HG03196 (cell line): Measurements from ENCODE around the gene POLR2L.

Experiments
- ATAC-seq: cut with Tn5 transposase; IDR thresholded peaks from one replicate; pipeline ENCODE4 v1.9.1; 2021; ENCODE audit not compliant: unreplicated experiment

POLR2L gene

GRCh38 chr11:828506-829175 lies 13.7 kb downstream of the POLR2L start:
- no peak for ATAC-seq

DNA sequence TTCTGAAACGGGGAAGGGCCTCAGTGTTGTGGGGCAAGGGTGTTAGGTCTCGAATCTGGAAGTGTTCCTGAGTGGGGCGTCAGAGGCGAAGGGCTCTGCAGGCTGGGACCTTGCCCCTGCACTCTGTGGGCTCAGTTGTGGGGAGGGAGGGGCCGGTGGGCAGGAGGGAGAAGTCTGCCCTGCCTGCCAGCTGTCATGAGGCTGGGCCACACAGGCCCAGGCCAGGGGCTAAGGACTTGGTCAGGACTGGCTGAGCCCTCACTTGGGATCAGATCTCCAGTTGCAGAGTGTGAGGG lies 14.5 kb downstream of the POLR2L start, which contains the start of gene CRACR2B:
TSS of gene CRACR2B (plus strand) at position 23 of the 296 bp plus-strand sequence. CDS start 689 bp downstream, outside the sequence.
- ATAC-seq, result no peak

DNA sequence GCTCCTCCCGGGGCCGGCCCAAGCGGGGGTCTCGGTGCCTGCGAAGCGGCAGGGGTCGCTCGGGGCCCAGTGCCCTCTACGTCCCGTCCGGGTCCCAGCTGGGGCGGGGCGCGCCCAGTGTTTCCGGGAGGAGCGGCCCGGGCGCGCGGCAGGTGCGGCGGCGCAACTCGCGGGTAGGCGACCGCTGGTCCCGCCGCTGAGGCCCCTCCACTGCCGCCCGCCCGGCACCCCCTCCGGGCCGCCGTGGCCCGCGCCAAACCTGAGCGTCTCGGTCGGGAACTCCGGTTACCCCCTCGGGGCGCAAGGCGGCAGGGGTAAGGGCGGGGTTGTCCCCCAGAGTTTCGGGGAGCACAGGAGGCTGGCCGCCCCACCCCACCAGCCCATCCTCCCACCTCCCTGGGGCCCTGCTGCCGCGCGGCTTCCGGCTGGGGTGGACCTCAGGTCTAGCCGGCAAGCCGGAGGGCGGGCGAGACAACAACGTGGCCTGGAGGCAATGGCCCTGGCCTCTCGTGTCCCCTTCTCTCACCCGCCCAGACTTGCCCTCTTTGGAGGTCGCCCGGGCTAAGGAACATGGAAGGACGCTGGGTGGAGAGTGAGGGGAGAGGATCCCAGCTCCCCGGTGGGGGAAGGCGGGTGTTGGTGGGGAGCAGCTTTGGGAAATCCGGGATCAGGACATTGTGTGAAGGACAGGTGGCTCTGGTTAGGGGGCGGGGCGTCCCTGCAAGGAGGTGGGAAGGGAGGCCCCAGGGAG lies 15.0 kb downstream of the POLR2L start:
- ATAC-seq, result no peak

GRCh38 chr11:826836-827145 lies 15.5 kb downstream of the POLR2L start:
- no peak for ATAC-seq

GRCh38 chr11:826227-826621 lies 16.1 kb downstream of the POLR2L start:
- ATAC-seq, result no peak

- ATAC-seq, result no peak
Observed at GRCh38 chr11:825366-826226, 16.7 kb downstream of the POLR2L start.

DNA sequence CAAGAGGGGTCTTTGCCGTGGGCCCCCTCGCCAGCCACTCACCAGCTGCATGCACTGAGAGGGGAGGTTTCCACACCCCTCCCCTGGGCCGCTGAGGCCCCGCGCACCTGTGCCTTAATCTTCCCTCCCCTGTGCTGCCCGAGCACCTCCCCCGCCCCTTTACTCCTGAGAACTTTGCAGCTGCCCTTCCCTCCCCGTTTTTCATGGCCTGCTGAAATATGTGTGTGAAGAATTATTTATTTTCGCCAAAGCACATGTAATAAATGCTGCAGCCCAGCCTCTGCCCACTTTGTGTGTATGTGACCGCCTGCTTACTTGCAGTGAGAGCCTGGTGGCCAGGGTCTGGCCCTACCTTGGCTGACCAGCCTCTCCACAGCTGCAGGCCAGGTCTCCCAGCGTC lies 17.4 kb downstream of the POLR2L start:
- ATAC-seq, result no peak

DNA sequence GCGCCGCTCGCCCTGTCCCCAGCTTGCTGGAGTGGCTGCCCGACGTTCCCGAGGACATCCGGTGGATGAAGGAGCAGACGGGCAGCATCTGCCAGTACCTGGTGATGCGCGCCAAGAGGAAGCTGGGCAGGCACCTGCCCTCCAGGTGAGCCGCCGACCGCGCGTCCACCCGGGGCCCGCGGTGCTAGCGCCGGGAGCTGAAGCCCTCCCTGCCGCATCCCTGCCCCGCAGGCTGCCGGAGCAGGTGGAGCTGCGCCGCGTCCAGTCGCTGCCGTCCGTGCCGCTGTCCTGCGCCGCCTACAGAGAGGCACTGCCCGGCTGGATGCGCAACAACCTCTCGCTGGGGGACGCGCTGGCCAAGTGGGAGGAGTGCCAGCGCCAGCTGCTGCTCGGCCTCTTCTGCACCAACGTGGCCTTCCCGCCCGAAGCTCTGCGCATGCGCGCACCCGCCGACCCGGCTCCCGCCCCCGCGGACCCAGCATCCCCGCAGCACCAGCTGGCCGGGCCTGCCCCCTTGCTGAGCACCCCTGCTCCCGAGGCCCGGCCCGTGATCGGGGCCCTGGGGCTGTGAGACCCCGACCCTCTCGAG lies 17.9 kb downstream of the POLR2L start:
- ATAC-seq, result no peak

- no peak for ATAC-seq
Observed at GRCh38 chr11:823441-824291, 18.7 kb downstream of the POLR2L start.

DNA sequence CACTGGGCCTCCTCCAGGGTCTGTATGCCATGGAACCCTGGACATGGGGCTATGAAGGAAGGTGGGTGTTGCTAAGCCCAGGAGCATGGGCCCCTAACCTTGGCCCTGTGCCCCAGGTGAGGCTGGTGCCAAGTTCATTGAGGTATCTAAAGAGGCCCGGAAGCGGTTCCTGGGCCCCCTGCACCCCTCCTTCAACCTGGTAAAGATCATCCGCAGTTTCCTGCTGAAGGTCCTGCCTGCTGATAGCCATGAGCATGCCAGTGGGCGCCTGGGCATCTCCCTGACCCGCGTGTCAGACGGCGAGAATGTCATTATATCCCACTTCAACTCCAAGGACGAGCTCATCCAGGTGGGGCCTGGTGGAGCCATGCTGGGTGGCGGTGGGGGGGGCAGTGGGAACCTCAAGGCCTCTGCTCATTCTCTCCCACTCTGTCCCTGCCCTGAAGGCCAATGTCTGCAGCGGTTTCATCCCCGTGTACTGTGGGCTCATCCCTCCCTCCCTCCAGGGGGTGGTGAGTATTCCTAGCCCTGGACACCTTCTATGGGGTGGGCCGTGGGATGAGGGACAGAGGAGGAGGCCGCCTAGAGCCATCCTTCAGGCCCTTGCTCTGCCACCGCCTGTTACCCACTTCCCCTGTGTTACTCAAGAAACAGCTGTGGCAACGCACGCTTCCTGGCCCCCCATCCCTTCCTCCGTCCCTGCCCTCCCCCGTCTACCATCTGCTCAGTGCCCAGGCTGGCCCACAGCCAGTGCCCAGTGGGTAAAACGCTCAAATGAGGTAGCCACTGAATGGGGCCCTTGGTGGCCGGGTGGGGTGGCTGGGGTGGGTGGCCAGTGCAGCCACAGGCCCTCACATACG lies 20.6 kb downstream of the POLR2L start:
- no peak for ATAC-seq

GRCh38 chr11:820655-821511 lies 21.4 kb downstream of the POLR2L start:
- ATAC-seq, result no peak

GRCh38 chr11:819943-820649 lies 22.2 kb downstream of the POLR2L start:
- ATAC-seq, result peak; percentile 58

DNA sequence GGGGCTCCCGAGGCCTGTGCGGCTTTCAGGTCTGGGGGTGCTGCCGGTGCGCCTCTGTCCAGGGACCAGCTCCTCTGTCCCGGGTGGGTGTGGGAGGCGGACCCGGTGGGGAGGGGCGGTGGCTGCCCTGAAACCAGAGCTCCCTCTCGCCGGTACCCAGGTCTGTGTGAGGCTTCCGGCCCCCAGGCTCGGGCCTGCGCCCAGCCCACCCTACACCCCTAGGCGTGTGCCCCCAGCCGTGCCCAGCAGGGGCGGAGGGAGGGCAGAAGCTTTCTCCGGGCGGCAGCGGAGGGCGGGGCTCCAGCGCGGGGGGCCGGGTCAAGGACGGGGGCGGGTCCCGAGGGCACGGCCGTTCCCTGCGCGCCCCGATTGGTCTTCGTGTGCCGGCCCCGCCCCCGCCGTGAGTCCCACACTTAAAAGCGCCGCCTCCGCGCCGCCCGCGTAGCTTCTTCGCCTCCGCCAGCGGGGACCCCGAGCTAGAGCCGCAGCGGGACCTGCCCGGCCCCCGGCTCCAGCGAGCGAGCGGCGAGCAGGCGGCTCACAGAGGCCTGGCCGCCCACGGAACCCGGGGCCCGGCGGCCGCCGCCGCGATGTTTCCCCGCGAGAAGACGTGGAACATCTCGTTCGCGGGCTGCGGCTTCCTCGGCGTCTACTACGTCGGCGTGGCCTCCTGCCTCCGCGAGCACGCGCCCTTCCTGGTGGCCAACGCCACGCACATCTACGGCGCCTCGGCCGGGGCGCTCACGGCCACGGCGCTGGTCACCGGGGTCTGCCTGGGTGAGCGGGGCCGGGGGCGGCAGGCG lies 23.0 kb downstream of the POLR2L start:
- ATAC-seq, result peak; percentile 47

GRCh38 chr11:818396-819128 lies 23.8 kb downstream of the POLR2L start, which contains the start of gene PNPLA2:
PNPLA2 (plus strand) TSS chr11:818914; CDS start chr11:819719, 805 bp downstream.
- no peak for ATAC-seq

DNA sequence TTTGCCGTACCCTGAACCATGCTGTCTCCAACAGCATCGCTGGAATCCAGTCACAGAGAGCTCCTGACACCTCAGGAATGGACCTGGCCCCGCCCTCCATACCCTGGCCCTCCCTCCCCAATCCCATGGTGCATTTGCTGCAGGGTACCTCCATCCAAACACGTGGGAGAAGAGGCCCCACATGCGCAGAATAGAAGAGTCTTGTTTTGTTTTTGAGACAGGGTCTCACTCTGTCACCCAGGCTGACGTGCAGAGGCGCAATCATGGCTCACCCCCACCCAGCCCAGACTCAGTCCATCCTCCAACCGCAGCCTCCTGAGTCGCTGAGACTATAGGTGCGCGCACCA lies 25.9 kb downstream of the POLR2L start:
- no peak for ATAC-seq

DNA sequence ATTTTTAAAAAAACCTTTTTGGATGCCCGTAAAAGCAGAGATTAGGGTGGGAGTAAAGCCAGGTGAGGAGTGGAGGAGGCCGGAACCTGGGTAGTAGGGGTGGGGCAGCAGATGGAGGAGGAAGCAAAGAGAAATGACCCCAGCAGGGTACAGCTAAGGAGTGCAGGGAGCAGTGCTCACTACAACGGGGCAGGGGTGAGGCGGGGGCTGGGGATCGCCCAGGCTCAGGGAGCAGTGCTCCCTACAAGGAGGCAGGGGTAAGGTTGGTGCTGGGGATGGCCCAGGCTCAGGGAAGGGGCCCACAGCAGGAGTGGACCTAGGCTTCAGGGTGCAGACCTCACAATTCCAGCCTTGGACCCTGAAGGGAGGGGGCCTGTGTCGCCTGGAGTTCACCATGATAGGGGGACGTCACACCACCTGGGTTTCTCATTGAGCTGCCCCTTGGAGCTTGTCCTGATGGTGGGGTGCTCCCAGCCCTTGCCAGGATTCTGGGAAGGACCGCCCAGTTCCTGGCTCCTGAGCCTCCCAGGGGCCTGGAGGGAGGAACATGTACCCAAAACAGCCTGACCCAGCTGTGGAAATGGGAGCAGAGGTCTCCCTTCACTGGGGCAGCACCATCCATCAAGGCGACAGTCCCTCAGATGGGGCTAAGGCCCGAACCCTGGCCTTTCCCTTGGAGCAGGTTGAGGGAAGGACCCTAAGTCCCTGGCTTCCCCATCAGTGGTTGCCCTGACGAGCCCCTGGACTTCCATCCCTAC lies 26.5 kb downstream of the POLR2L start:
- ATAC-seq, result no peak
